HG02884 (cell line): Measurements from ENCODE around the gene ZNF664.
"Not testable (repeated sequence)": the region's sequence is repeated elsewhere in the genome, so short reads cannot be mapped to it uniquely, and the experiment has no call there.

ENCODE experiments used
- ATAC-seq: cut with Tn5 transposase; IDR thresholded peaks from one replicate; pipeline ENCODE4 v1.9.1; 2021; ENCODE audit warnings: mild to moderate bottlenecking, moderate library complexity; ENCODE audit not compliant: unreplicated experiment

ZNF664 gene

GRCh38 chr12:123941000-123941399 lies 32.0 kb upstream of the ZNF664 start:
- no peak for ATAC-seq

- no peak for ATAC-seq
Measured at GRCh38 chr12:123941624-123942237, 31.3 kb upstream of the ZNF664 start.

GRCh38 chr12:123942238-123942653 lies 30.8 kb upstream of the ZNF664 start:
- no peak for ATAC-seq

GRCh38 chr12:123942911-123943648 lies 29.9 kb upstream of the ZNF664 start:
- ATAC-seq, result no peak

GRCh38 chr12:123943816-123944215 lies 29.2 kb upstream of the ZNF664 start:
- no peak for ATAC-seq

GRCh38 chr12:123944696-123945095 lies 28.3 kb upstream of the ZNF664 start:
- no peak for ATAC-seq

- no peak for ATAC-seq
Measured at GRCh38 chr12:123945287-123946151, 27.5 kb upstream of the ZNF664 start.

- no peak for ATAC-seq
Measured at GRCh38 chr12:123946152-123946515, 26.9 kb upstream of the ZNF664 start.

GRCh38 chr12:123946516-123947505 lies 26.2 kb upstream of the ZNF664 start:
- not testable (repeated sequence) for ATAC-seq

GRCh38 chr12:123947531-123947930 lies 25.5 kb upstream of the ZNF664 start:
- ATAC-seq, result not testable (repeated sequence)

GRCh38 chr12:123948401-123948795 lies 24.6 kb upstream of the ZNF664 start:
- ATAC-seq, result no peak

- no peak for ATAC-seq
Measured at GRCh38 chr12:123948796-123949769, 23.9 kb upstream of the ZNF664 start.

- ATAC-seq, result no peak
Measured at GRCh38 chr12:123949770-123950165, 23.2 kb upstream of the ZNF664 start.

GRCh38 chr12:123950476-123951349 lies 22.3 kb upstream of the ZNF664 start:
- no peak for ATAC-seq

- ATAC-seq, result no peak
Measured at GRCh38 chr12:123951467-123951866, 21.5 kb upstream of the ZNF664 start.

- no peak for ATAC-seq
Measured at GRCh38 chr12:123952037-123952436, 21.0 kb upstream of the ZNF664 start.

- no peak for ATAC-seq
Measured at GRCh38 chr12:123954647-123955350, 18.2 kb upstream of the ZNF664 start.

GRCh38 chr12:123956249-123956648 lies 16.8 kb upstream of the ZNF664 start:
- ATAC-seq, result no peak
